K562 (cell line): ENCODE data around the gene SH2D3A. TPM values are rescaled to one million over a fixed set of nuclear protein-coding genes. Genes with fewer than 3 reads are reported as not detected.

ENCODE experiments used
- ATAC-seq: fragments of 200-7000 bp; cut with Tn5 transposase; 3 replicates; pipeline ENCODE4 v1.9.1; 2020; ENCODE audit warnings: moderate library complexity
- BruUV-seq: library from RNA; stranded (reverse); fragments of 400-500 nt; replicated peaks from 2 replicates; lab custom pipeline; 2021; lab: Mats Ljungman, UMichigan
- CTCF ChIA-PET: fragments of 300-600 bp; formaldehyde crosslinking; extraction: SDS; loops from one replicate; lab custom pipeline; 2021; ENCODE audit warnings: low intra/inter-chr PET ratio; lab: Yijun Ruan, JAX
- POLR2A ChIA-PET: fragments of 300-600, 350-650 bp; sonication (Branson Sonifier 250); formaldehyde crosslinking; extraction: SDS; loops from one replicate; lab custom pipeline; 2021; ENCODE audit warnings: antibody characterized with exemption, inconsistent platforms; lab: Yijun Ruan, JAX
- DNase-seq, 4 experiments: peaks; one replicate each; pipeline versions ENCODE4 v3.0.0 to v3.0.0-alpha.2; 2011 to 2018; ENCODE audit warnings: low spot score in 3 of 4, mixed read lengths in 3 of 4; ENCODE audit errors: extremely low read depth in 1 of 4
- FAIRE-seq: peaks from 2 replicates; lab custom pipeline; 2011; peaks lifted over from hg19 to GRCh38; lab: Jason Lieb, UNC
- H2AFZ ChIP-seq: 2 replicates; pipeline ENCODE4 v1.6.0; 2011; ENCODE audit warnings: low read depth, low read length, control low read depth, inconsistent platforms
- H3K27ac ChIP-seq: fragments of 200-600 bp; 3 replicates; pipeline ENCODE4 v1.8.0; 2011; ENCODE audit warnings: low read depth, mild to moderate bottlenecking, control low read depth, inconsistent platforms, low read length, moderate library complexity, mixed read lengths; ENCODE audit errors: extremely low read depth
- H3K27me3 ChIP-seq, 2 experiments: fragments of 300-600 bp in 1 of 2; 2 replicates in 1 of 2; 3 replicates in 1 of 2; pipeline versions ENCODE4 v1.6.0 to v1.8.0; 2011; ENCODE audit warnings: inconsistent platforms in 2 of 2, low read length in 2 of 2, mild to moderate bottlenecking in 1 of 2, mixed read lengths in 1 of 2, moderate library complexity in 1 of 2; ENCODE audit not compliant: control insufficient read depth in 2 of 2, insufficient read depth in 2 of 2
- H3K36me3 ChIP-seq: fragments of 300-600 bp; 3 replicates; pipeline ENCODE4 v1.8.0; 2011; ENCODE audit warnings: mild to moderate bottlenecking, low read length, inconsistent platforms; ENCODE audit not compliant: control insufficient read depth, insufficient read depth
- H3K4me1 ChIP-seq, 2 experiments: fragments of 200-600 bp in 1 of 2; replicated peaks in 1 of 2; 2 replicates in 1 of 2; 3 replicates in 1 of 2; pipeline versions ENCODE4 v1.5.1 to v1.8.0; 2011; ENCODE audit warnings: inconsistent platforms in 2 of 2, low read length in 2 of 2, mild to moderate bottlenecking in 1 of 2, mixed read lengths in 1 of 2, moderate library complexity in 1 of 2; ENCODE audit not compliant: control insufficient read depth in 2 of 2, insufficient read depth in 2 of 2
- H3K4me2 ChIP-seq: 2 replicates; pipeline ENCODE4 v1.6.1; 2011; ENCODE audit warnings: low read length, control low read depth, inconsistent platforms, mixed read lengths; ENCODE audit not compliant: insufficient read depth
- H3K4me3 ChIP-seq: fragments of 200-600 bp; sonication (generic), shearing (Covaris generic); 2 replicates; pipeline ENCODE4 v1.5.1; 2016; ENCODE audit warnings: control low read depth, inconsistent platforms
- H3K79me2 ChIP-seq: fragments of 200-600 bp; 3 replicates; pipeline ENCODE4 v1.8.0; 2011; ENCODE audit warnings: low read length, inconsistent platforms; ENCODE audit not compliant: control insufficient read depth, insufficient read depth
- H3K9ac ChIP-seq, 2 experiments: 2 replicates each; pipeline versions ENCODE4 v1.6.0 to v1.6.1; 2011; ENCODE audit warnings: low read depth in 2 of 2, low read length in 2 of 2, control low read depth in 1 of 2, inconsistent platforms in 1 of 2, mild to moderate bottlenecking in 1 of 2, mixed read lengths in 1 of 2; ENCODE audit not compliant: insufficient read depth in 1 of 2
- H3K9me1 ChIP-seq: one replicate; pipeline ENCODE4 v1.6.0; 2011; ENCODE audit warnings: inconsistent platforms, mild to moderate bottlenecking, low read length, moderate library complexity; ENCODE audit not compliant: control insufficient read depth, insufficient read depth
- H3K9me3 ChIP-seq: replicated peaks from 2 replicates; pipeline ENCODE4 v1.5.1; 2011; ENCODE audit warnings: low read depth, low read length, inconsistent platforms; ENCODE audit not compliant: control insufficient read depth, insufficient read depth
- H4K20me1 ChIP-seq: replicated peaks from 2 replicates; pipeline ENCODE4 v1.6.1; 2011; ENCODE audit warnings: low read length, inconsistent platforms, mixed read lengths; ENCODE audit not compliant: control insufficient read depth, insufficient read depth
- BHLHE40 ChIP-seq: IDR thresholded peaks from 2 replicates; pipeline ENCODE4 v1.6.1; 2011; ENCODE audit warnings: low read length, improper control_type of control experiment
- CEBPB ChIP-seq: fragments of 450-650 bp; IDR thresholded peaks from 2 replicates; pipeline ENCODE4 v1.6.1; 2016; ENCODE audit warnings: missing genetic modification characterization, missing compliant biosample characterization
- CEBPG ChIP-seq, 3 experiments: fragments of 200-800 bp in 1 of 3; sonication (Bioruptor generic) in 1 of 3; sonication (generic) in 1 of 3; formaldehyde crosslinking in 1 of 3; IDR thresholded peaks in 2 of 3; conservative IDR thresholded peaks in 1 of 3; 2 replicates each; pipeline versions ENCODE4 v1.6.1 to v1.8.0; 2016 to 2022; ENCODE audit warnings: missing compliant biosample characterization in 2 of 3, missing genetic modification characterization in 2 of 3, mild to moderate bottlenecking in 1 of 3, missing genetic modification reagents in 1 of 3
- MCM3 ChIP-seq: fragments of 450-650 bp; IDR thresholded peaks from 2 replicates; pipeline ENCODE4 v1.6.1; 2016
- NR2F6 ChIP-seq: fragments of 450-650 bp; formaldehyde crosslinking; IDR thresholded peaks from 2 replicates; pipeline ENCODE4 v1.4.0; 2020; ENCODE audit warnings: mild to moderate bottlenecking
- NRF1 ChIP-seq, 2 experiments: fragments of 450-650 bp; IDR thresholded peaks in 1 of 2; conservative IDR thresholded peaks in 1 of 2; 2 replicates each; pipeline ENCODE4 v1.6.1; 2014; ENCODE audit warnings: mild to moderate bottlenecking in 2 of 2
- PHTF2 ChIP-seq: fragments of 250-450 bp; sonication (Bioruptor Pico); IDR thresholded peaks from 2 replicates; pipeline ENCODE4 v1.5.0; 2021; ENCODE audit warnings: mild to moderate bottlenecking
- PTRF ChIP-seq: fragments of 450-650 bp; IDR thresholded peaks from 2 replicates; pipeline ENCODE4 v1.6.1; 2016; ENCODE audit warnings: mild to moderate bottlenecking, missing genetic modification characterization, missing compliant biosample characterization
- SPI1 ChIP-seq: IDR thresholded peaks from 2 replicates; pipeline ENCODE4 v1.6.1; 2011; ENCODE audit warnings: low read depth, low read length, control low read depth, borderline replicate concordance
- ZNF121 ChIP-seq: sonication (generic); formaldehyde crosslinking; conservative IDR thresholded peaks from 2 replicates; pipeline ENCODE4 v1.8.0; 2022; ENCODE audit warnings: missing genetic modification reagents
- ZNF197 ChIP-seq: fragments of 200-800 bp; sonication (Bioruptor generic); IDR thresholded peaks from 2 replicates; pipeline ENCODE4 v1.6.1; 2016; ENCODE audit warnings: low read depth, missing genetic modification characterization, missing compliant biosample characterization
- WGBS: fragments of 100-300 bp; shearing (Covaris generic); methylation state at CpG from one replicate; pipeline ENCODE4 v1.1.6; 2016; ENCODE audit warnings: low coverage, mixed read lengths; ENCODE audit not compliant: insufficient coverage; ENCODE audit errors: missing lambda C conversion rate; 5-methylcytosine and 5-hydroxymethylcytosine counted together
- in situ Hi-C: fragments of 300-500 bp; cut with MboI; formaldehyde crosslinking; loops from 4 replicates; pipeline ENCODE4 v1.15.0; 2018; ENCODE audit warnings: inconsistent platforms, mixed read lengths
- intact Hi-C: fragments of 100-400 bp; cut with micrococcal nuclease; formaldehyde crosslinking; loops from 2 replicates; pipeline ENCODE4 v1.14.2; 2022
- polyA plus RNA-seq, 8 experiments: library from polyadenylated mRNA; depleted of rRNA in 4 of 8; stranded (reverse) in 5 of 8; unstranded in 3 of 8; fragments of >200 nt; fragmentation: Nextera tagmentation in 2 of 8; fragmentation: Illumina TruSeq in 1 of 8; extraction: Ambion mirVana in 2 of 8; extraction: Trizol in 1 of 8; gene quantifications; 2 replicates each; pipeline versions ENCODE4 v1.2.1 to v1.2.3, GENCODE V29; 2011 to 2014; ENCODE audit warnings: inconsistent platforms in 1 of 8, missing spikeins in 1 of 8
- total RNA-seq, 7 experiments: library from RNA; depleted of rRNA in 6 of 7; stranded (reverse); fragments of >200 nt in 6 of 7; fragmentation: Illumina TruSeq in 2 of 7; extraction: Trizol in 2 of 7; gene quantifications; 2 replicates each; pipeline versions ENCODE4 v1.2.1 to v1.2.3, GENCODE V29; 2011 to 2021; ENCODE audit warnings: low replicate concordance in 1 of 7
- TF ChIP-seq, protein P1 (sequence below): fragments of 250-450 bp; sonication (Bioruptor Pico); IDR thresholded peaks from 2 replicates; pipeline ENCODE4 v1.4.0; 2020; ENCODE audit warnings: mild to moderate bottlenecking, moderate library complexity, borderline replicate concordance

Gene SH2D3A
- total and polyA plus RNA-seq, 9 of the 15 experiments (the other 6 are each of a cell fraction or from before 2014, with no cell fraction given), result 0.75 to 26.3 (median 8.9) TPM

DNA sequence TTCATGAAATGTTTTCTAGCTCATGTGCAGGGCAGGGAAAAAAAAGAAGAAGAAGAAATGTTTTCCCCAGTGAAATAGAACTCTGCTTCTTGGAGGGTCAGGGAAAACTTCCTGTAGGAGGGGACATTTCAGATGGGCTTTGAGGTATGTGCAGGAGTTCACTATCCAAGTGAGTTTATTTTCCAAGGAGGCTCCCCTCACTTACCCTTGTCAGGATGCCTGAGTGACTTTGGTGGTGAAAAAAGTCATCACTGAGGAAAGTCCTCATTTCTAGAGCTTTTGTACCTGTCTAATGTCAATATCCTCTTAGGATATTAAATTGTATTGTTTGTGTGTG, 46.1 kb downstream of the SH2D3A start:
- no peak overlapping the region for H3K27ac ChIP-seq
- no peak overlapping the region for H3K4me3 ChIP-seq
- no peak overlapping the region for H3K4me2 ChIP-seq
- ATAC-seq, result no peak
- intact Hi-C loops (no loop called here), in situ Hi-C loops (no loop called here)
- no peaks in the 10 kb centered on the region for H3K36me3 ChIP-seq
- H3K79me2 ChIP-seq, result no peaks in the 10 kb centered on the region
- FAIRE-seq, result no peak
- no peaks in the 10 kb centered on the region for H3K27me3 ChIP-seq
- H3K9ac ChIP-seq, result no peak overlapping the region
- H2AFZ ChIP-seq, result peak overlapping the region; percentile 49; the same call in 1 of the 2 replicates
- H3K9me1 ChIP-seq, result no peaks in the 10 kb centered on the region
- CTCF ChIA-PET, result no interaction called here
- POLR2A ChIA-PET, result interaction anchor here (0.5 kb wide), 2 partner anchors 188 to 235 kb away, joined by 3 to 4 read pairs; no protein-coding TSS in a partner anchor
- peaks cover 38 to 39% of the 10 kb centered on the region in 2 experiments for H3K4me1 ChIP-seq
- no peaks in the 10 kb centered on the region for H3K9me3 ChIP-seq
- TF ChIP-seq NRF1 (conservative IDR thresholded peaks at IDR 0.05 in 1 of 2, IDR thresholded peaks at IDR 0.05 in 1 of 2), result 0 out of 4 replicates have a peak, but pooled peaks of 1 of the 2 experiments have one; percentile 17
- no peak for TF ChIP-seq ZNF197 (CRISPR knock-in tag)
- no peak for TF ChIP-seq PTRF (tag)
- no TSS peak for BruUV-seq
- H4K20me1 ChIP-seq, result no peaks in the 10 kb centered on the region
- no peak for DNase-seq

DNA sequence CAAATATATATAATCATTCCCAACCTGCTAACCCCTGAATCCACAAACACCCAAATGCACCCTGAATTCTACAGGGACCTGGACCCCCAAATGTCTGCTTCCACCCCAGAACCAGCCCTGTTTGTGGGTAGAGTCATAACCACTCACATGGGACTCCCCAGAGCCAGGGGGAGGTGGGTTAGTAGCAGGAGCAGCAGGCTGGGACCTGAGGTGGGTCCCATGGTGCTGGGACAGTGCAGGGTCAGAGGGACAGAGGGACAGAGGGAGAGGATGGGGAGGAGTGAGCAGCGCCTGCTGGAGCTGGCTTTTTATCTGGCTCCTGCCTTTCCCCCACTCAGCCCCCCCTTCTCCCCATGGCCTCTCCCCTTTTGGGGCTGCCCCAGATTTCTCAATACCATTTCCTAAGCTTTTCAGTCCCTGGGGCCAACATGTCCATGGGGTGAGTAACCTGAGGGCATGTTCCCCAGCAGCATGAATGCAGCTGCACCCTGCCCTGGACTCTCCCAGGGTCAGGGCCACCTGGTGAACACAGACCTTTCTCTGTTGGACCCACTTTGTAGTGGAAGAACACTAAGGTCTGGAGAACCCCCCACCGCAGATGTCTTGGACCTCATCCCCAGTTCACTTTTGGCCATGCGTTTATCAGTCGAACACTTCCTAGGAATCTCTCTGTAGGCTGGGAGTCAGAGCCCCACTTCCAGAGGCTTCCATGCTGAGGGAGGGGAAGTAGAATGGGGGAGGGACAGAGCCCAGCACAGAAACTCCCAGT, 46.7 kb downstream of the SH2D3A start, which contains the start of gene C3:
Gene C3, minus strand, starts transcription at position 282 of the 769 bp plus-strand sequence. Its CDS starts 61 bp downstream, at position 221.
- H3K27me3 ChIP-seq, result no peaks in the 10 kb centered on the region
- ATAC-seq (0 out of 3 replicates have a peak, but pooled peaks have one; percentile 6), FAIRE-seq (no peak), DNase-seq (peak in 1 of 4 experiments; percentile 44)
- peak within 1 kb of the TSS; percentile 96; the same call in 1 of the 2 replicates for H2AFZ ChIP-seq
- no peak within 1 kb of the TSS for H3K27ac ChIP-seq
- no peak within 1 kb of the TSS for H3K4me3 ChIP-seq
- H3K9ac ChIP-seq, result peak within 1 kb of the TSS in 1 of 2 experiments; percentile 78; a peak in 2 of 4 replicates
- H3K9me3 ChIP-seq, result no peaks in the 10 kb centered on the region
- ChIA-PET POLR2A (interaction anchor here (0.5 to 0.6 kb wide), 3 partner anchors 14 to 234 kb away, joined by 3 to 4 read pairs (median 4); no protein-coding TSS in a partner anchor), CTCF (interaction anchor here (0.7 kb wide), 1 partner anchor 143 kb away, joined by 3 read pairs; no protein-coding TSS in a partner anchor)
- no peaks in the 10 kb centered on the region for H4K20me1 ChIP-seq
- H3K9me1 ChIP-seq, result no peaks in the 10 kb centered on the region
- intact Hi-C loops (no loop called here), in situ Hi-C loops (no loop called here)
- WGBS, result 5% methylated on average over 4 of the region's 4 CpGs
- no peaks in the 10 kb centered on the region for H3K79me2 ChIP-seq
- BruUV-seq, result no TSS peak
- peaks cover 38 to 39% of the 10 kb centered on the region in 2 experiments for H3K4me1 ChIP-seq
- H3K36me3 ChIP-seq, result no peaks in the 10 kb centered on the region
- peak within 1 kb of the TSS; percentile 83; the same call in 1 of the 2 replicates for H3K4me2 ChIP-seq
- TF ChIP-seq NR2F6 (no peak), CEBPB (peak; percentile 91), SPI1 (peak; percentile 23; the same call in 1 of the 2 replicates), BHLHE40 (0 out of 2 replicates have a peak, but pooled peaks have one; percentile 6), MCM3 (no peak), CEBPG (CRISPR knock-in tag; IDR thresholded peaks at IDR 0.05) (no peak), CEBPG (tag; conservative IDR thresholded peaks at IDR 0.05 in 1 of 2, IDR thresholded peaks at IDR 0.05 in 1 of 2) (peak in 1 of 2 experiments; percentile 34; a peak in 2 of 4 replicates), PHTF2 (CRISPR knock-in tag) (no peak), ZNF121 (CRISPR knock-in tag) (no peak)
- TF ChIP-seq, protein P1, sequence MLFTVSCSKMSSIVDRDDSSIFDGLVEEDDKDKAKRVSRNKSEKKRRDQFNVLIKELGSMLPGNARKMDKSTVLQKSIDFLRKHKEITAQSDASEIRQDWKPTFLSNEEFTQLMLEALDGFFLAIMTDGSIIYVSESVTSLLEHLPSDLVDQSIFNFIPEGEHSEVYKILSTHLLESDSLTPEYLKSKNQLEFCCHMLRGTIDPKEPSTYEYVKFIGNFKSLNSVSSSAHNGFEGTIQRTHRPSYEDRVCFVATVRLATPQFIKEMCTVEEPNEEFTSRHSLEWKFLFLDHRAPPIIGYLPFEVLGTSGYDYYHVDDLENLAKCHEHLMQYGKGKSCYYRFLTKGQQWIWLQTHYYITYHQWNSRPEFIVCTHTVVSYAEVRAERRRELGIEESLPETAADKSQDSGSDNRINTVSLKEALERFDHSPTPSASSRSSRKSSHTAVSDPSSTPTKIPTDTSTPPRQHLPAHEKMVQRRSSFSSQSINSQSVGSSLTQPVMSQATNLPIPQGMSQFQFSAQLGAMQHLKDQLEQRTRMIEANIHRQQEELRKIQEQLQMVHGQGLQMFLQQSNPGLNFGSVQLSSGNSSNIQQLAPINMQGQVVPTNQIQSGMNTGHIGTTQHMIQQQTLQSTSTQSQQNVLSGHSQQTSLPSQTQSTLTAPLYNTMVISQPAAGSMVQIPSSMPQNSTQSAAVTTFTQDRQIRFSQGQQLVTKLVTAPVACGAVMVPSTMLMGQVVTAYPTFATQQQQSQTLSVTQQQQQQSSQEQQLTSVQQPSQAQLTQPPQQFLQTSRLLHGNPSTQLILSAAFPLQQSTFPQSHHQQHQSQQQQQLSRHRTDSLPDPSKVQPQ, result no peak
